NOMO-1 treated with DMSO at 0.1 percent for 48 hours (cell line): ENCODE measurements around the gene RELN.
"Not testable (repeated sequence)": the region's sequence is repeated elsewhere in the genome, so short reads cannot be mapped to it uniquely, and the experiment has no call there.

Experiments used
- DNase-seq: peaks from one replicate; lab custom pipeline; 2025; ENCODE audit not compliant: unreplicated experiment; lab: John Stamatoyannopoulos, UW

RELN gene

DNA sequence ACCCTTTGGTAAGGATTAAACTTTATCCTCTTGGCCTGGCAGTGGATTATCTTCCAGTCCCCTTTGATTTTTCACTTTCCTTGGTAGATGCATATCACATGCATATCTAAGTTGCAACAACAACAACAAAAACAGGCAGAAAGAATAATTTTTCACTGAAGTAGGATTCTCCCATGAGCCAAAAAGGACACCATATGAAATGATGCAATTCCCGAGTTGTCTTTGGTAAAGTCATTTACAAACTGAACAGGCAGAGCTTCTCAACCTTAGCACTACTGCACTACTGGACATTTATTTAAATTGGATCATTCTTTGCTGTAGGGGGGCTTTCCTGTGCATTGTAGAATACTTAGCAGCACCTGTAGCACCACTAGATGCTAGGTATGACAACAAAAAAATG is 195.0 kb downstream of the RELN start:
- no peak for DNase-seq

GRCh38 chr7:103793614-103794013 is 195.8 kb downstream of the RELN start:
- DNase-seq, result no peak

DNA sequence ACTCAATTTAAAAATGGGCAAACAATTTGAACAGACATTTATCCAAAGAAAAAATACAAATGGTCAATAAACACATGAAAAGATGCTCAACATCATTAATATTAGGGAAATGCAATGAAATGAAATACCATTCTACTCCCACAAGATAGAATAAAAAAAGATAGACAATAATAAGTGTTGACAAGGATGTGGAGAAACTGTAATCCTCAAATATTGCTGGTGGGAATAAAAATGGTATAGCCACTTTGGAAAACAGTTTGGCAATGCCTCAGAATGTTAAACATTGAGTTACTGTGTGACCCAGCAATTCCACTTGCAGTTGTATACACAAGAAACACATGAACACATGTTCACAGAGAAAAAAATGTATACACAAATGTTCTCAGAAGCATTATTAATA is 197.6 kb downstream of the RELN start:
- DNase-seq, result no peak

DNA sequence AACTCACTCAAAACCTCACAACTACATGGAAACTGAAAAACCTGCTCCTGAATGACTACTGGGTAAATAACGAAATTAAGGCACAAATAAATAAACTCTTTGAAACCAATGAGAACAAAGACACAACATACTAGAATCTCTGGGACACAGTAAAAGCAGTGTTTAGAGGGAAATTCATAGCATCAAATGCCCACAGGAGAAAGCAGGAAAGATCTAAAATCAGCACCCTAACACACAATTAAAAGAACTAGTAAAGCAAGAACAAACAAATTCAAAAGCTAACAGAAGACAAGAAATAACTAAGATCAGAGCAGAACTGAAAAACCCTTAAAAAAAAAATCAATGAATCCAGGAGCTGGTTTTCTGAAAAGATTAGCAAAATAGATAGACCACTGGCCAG is 202.4 kb downstream of the RELN start:
- not testable (repeated sequence) for DNase-seq

DNA sequence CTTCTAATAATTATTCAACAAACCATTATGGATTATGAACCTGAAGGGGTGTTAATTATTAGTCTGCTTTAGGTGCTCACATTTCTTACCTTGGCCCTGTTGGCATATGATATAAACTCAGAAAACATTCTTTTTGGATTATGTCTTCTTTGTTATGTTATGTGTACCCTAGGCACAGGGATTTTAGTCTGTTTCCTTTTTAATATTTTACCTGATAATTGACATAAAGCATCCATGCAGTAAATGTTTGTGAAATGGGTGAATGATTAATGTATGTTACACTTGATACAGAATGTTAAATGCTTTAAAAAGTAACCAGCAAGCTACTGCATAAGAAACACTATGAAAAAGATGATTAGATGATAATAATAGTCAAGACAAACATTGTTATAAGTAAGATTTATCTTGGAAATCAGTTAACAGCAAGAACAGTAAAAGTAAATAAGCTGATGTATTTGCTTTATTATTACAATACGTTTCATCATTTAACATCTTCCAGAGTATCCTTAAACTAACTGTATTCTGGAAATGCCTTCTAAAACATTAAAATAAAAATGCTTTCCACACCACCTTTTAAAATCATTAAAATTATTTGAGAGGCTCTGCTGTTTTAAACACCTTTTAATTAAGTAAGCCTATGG is 204.7 kb downstream of the RELN start:
- DNase-seq, result no peak

- DNase-seq, result no peak
Measured at GRCh38 chr7:103781409-103781808, 208.0 kb downstream of the RELN start.

GRCh38 chr7:103780561-103780960 is 208.9 kb downstream of the RELN start:
- not testable (repeated sequence) for DNase-seq

DNA sequence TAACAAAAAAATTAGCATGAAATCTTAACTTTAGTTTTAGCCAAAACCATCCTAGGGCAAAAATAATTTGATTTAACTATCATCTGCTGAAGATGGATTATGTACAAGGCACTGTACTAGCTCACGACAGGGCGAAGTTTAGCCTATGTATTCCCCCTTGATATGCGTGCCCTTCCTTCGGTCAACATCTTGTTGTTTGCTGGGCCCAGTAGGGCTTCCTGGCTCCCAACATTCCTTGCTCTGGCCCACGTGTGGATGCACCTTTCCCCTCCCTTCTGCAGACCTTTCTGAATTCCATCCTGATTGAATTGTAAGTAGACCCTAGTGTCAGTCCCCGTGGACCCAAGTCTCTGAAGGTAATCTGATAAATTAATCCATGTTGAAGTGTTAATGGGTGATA is 212.0 kb downstream of the RELN start:
- no peak for DNase-seq

GRCh38 chr7:103773726-103774125 is 215.7 kb downstream of the RELN start:
- no peak for DNase-seq

- no peak for DNase-seq
Measured at GRCh38 chr7:103772171-103772773, 217.2 kb downstream of the RELN start.

- DNase-seq, result no peak
Measured at GRCh38 chr7:103771294-103771693, 218.2 kb downstream of the RELN start.

DNA sequence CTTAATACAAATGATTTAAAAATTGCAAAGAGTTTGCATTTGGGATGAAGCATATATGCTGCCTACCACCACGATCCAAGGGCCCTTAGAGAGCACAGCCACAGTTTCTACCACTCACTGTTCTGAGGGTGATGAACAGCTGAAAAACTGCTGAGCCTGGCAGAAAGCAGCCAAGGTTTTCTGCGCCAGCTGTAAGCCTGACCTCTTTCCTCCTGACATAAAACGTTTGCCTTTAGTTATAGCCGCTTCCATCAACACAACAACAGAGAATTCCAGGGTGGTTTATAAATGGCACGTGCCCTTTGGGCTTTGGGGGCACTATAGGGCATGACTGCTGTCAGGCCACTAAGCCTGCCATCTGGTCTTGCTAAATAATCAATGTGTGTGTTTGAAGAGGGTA is 222.8 kb downstream of the RELN start:
- no peak for DNase-seq

DNA sequence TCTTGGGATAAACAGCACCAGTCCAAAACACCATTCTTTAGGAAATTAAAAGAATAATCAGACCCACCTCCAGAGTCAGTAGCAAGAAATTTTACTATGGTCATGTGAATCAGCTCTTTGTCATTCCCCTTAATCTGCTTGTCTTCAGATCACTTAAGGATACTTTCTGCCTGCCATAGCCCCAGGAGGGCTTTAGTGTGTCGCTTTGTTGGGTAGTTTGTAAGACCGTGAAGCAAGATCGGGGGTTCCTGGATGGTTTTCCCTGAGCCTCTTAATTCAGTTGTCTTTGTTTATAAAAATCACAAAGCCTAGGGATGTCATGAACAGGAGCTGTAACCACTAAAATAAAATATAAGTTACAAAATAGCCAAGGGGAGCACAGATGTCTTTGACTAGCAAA is 223.6 kb downstream of the RELN start:
- DNase-seq, result no peak

- no peak for DNase-seq
Measured at GRCh38 chr7:103764901-103765300, 224.6 kb downstream of the RELN start.

DNA sequence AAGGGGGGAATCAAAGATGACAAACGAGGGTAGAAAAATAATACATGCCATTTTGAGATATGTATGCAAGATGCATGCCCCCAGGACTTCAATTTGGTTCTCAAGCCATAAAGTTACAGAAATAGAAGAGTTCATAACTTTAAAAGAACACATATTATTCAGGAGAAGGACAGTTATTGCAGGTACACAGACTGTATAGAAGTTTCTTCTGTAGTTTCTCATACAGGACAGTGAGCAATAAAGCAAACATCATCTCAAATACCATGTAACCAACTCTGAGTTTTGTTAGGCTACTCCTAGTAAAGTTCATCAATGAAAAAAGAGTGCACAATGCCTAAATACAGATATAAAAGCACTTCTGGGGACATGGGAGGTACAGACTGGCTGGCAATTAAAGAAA is 226.6 kb downstream of the RELN start:
- no peak for DNase-seq

GRCh38 chr7:103762065-103762760 is 227.2 kb downstream of the RELN start:
- no peak for DNase-seq

DNA sequence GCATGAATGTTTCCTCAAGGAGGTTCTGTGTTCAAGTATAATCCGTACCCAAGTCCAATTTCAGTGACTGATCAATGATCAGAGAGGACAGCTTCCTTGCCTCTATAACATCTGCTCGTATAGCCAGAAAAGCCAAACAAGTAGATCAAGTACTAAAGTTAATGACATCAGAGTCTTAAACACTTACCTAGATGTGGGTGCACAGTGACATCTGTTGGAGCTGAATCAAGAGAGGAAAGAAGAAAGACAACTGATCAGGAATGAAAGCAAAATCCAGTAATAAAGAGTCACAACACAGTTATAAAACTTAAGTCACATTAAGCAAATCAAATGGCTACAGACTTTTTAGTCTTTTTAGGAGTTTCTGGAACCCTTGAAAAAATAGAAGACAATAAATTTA is 236.5 kb downstream of the RELN start:
- DNase-seq, result no peak

- no peak for DNase-seq
Measured at GRCh38 chr7:103751311-103751880, 238.1 kb downstream of the RELN start.

DNA sequence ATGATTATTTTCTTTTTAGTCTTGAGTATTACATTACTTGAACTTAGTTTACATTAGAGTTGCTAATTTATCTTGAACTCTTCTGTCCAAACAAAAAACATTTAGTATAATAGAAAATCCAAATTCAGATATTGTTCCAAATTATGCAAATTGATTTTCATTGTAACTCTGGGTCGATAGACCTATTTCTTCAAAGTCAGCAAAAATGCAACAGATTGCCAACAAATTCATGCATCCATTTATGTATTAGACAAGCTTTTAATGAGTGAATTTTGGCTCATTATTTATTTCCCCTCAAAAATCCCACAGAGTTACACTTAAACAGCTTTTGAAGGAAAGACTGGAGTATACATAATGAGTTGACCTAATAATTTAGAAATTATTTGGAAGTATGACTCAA is 240.8 kb downstream of the RELN start:
- DNase-seq, result no peak

DNA sequence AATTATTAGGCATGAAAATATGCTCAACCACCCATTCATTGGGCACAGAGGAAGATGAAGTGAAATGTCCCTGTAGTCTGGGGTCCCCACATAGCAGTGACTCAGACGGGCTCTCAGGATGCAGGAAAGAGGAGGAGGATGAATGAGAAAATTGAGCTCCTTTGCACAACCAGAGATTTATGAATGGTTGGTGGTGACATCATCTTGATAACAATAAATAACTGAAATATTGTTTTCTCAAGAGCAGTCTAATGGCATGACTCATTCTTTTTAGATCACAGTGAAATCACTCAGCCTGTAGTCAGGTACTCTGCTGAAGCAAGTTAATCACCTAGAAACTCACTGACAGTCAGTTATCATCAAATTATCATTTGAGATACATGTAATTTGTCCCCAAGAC is 254.1 kb downstream of the RELN start:
- no peak for DNase-seq

DNA sequence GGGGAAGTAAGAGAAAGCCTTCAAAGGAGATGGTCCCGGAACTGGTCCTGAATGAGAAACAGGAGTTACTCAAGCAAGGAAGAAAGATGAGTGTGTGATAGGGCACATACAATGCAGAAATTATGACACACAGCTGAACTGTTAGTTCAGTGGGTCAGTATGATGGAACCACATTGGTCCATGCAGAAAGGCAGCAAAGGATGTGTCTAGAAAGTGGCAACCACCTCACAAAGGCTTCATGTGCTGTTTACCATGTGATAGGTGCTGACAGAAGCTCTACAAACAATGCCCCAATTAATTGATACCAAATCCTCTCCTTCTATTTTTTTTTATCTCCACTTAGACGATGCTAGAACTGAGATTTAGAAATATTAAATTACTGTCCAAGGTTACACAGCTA is 258.3 kb downstream of the RELN start:
- no peak for DNase-seq

DNA sequence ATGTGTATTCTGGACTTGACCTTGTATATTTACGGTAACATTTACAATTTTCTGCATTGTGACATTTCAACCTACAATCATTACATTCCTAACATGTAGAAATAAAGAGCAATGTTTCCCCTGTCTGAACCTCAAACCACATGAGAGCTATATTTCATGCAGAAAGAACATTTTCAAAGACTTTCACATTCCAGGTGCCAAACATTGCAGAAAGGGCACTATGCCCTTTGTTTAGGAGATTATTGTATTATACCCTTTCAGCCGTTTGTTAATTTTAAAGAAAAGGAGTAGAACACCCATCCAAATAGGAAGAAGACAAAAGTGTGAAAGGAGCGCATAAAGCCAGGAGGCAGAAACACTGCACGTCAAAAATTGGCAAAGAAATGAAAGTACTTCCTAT is 260.4 kb downstream of the RELN start:
- DNase-seq, result no peak
